SK-N-SH treated with all-trans-retinoic acid at 6 μM for 48 hours (cell line): ENCODE data around the gene MRPL41.

ENCODE experiments used
- ARNTL ChIP-seq: fragments of 450-650 bp; formaldehyde crosslinking; IDR thresholded peaks from 2 replicates; pipeline ENCODE4 v1.5.0; 2020; ENCODE audit warnings: low read depth, mild to moderate bottlenecking, moderate library complexity, borderline replicate concordance
- PATZ1 ChIP-seq: fragments of 250-450 bp; sonication (Bioruptor Pico); IDR thresholded peaks from 2 replicates; pipeline ENCODE4 v1.8.0; 2020; ENCODE audit warnings: mild to moderate bottlenecking, moderate library complexity, borderline replicate concordance
- ZNF70 ChIP-seq: fragments of 450-650 bp; formaldehyde crosslinking; IDR thresholded peaks from 2 replicates; pipeline ENCODE4 v1.5.0; 2020; ENCODE audit warnings: mild to moderate bottlenecking, moderate library complexity
- TF ChIP-seq, protein P1 (sequence below): fragments of 250-450 bp; sonication (Bioruptor Pico); IDR thresholded peaks from 2 replicates; pipeline ENCODE4 v1.5.1; 2021; ENCODE audit warnings: mild to moderate bottlenecking, moderate library complexity
- TF ChIP-seq, protein P2 (sequence below): fragments of 250-450 bp; sonication (Bioruptor Pico); IDR thresholded peaks from 2 replicates; pipeline ENCODE4 v1.8.0; 2021; ENCODE audit warnings: low read depth, mild to moderate bottlenecking, moderate library complexity, borderline replicate concordance

GRCh38 chr9:137556069-137556838, 4.6 kb downstream of the MRPL41 start:
- TF ChIP-seq ZNF70 (CRISPR knock-in tag) (no peak), PATZ1 (CRISPR knock-in tag) (no peak), ARNTL (CRISPR knock-in tag) (no peak)
- TF ChIP-seq, protein P1, sequence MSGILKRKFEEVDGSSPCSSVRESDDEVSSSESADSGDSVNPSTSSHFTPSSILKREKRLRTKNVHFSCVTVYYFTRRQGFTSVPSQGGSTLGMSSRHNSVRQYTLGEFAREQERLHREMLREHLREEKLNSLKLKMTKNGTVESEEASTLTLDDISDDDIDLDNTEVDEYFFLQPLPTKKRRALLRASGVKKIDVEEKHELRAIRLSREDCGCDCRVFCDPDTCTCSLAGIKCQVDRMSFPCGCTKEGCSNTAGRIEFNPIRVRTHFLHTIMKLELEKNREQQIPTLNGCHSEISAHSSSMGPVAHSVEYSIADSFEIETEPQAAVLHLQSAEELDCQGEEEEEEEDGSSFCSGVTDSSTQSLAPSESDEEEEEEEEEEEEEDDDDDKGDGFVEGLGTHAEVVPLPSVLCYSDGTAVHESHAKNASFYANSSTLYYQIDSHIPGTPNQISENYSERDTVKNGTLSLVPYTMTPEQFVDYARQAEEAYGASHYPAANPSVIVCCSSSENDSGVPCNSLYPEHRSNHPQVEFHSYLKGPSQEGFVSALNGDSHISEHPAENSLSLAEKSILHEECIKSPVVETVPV (CRISPR knock-in tag): no peak
- TF ChIP-seq, protein P2, sequence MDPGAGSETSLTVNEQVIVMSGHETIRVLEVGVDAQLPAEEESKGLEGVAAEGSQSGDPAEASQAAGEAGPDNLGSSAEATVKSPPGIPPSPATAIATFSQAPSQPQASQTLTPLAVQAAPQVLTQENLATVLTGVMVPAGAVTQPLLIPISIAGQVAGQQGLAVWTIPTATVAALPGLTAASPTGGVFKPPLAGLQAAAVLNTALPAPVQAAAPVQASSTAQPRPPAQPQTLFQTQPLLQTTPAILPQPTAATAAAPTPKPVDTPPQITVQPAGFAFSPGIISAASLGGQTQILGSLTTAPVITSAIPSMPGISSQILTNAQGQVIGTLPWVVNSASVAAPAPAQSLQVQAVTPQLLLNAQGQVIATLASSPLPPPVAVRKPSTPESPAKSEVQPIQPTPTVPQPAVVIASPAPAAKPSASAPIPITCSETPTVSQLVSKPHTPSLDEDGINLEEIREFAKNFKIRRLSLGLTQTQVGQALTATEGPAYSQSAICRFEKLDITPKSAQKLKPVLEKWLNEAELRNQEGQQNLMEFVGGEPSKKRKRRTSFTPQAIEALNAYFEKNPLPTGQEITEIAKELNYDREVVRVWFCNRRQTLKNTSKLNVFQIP (CRISPR knock-in tag): no peak
